HCT116 (cell line): ENCODE results near the gene TRPV5. TPM values are rescaled to one million over a fixed set of nuclear protein-coding genes. Genes with fewer than 3 reads are reported as not detected.

Source experiments
- ATAC-seq: fragments of 200-7000 bp; cut with Tn5 transposase; 2 replicates; pipeline ENCODE4 v1.9.1; 2020; ENCODE audit warnings: mild to moderate bottlenecking, moderate library complexity
- BruUV-seq: library from RNA; stranded (reverse); fragments of 400-500 nt; replicated peaks from 2 replicates; lab custom pipeline; 2021; lab: Mats Ljungman, UMichigan
- CTCF ChIA-PET: fragments of 300-600 bp; sonication (Branson Sonifier 250); formaldehyde crosslinking; loops from one replicate; lab custom pipeline; 2021; ENCODE audit warnings: antibody characterized with exemption; lab: Charles Lee
- POLR2A ChIA-PET: fragments of 300-600, 350-600 bp; sonication (Branson Sonifier 250); formaldehyde crosslinking; loops from one replicate; lab custom pipeline; 2021; ENCODE audit warnings: antibody characterized with exemption; lab: Charles Lee
- RAD21 ChIA-PET, 2 experiments: fragments of 300-600 bp; sonication (Branson Sonifier 250); formaldehyde crosslinking; loops; one replicate each; lab custom pipeline; 2023; ENCODE audit warnings: low total read pairs in 2 of 2; ENCODE audit not compliant: uncharacterized antibody in 2 of 2, unreplicated experiment in 2 of 2, low non-redundant PET in 1 of 2; lab: Charles Lee
- DNase-seq: peaks from one replicate; pipeline ENCODE4 v3.0.0-alpha.2; 2010; ENCODE audit warnings: low read depth, low spot score
- H2AFZ ChIP-seq: fragments of 200-600 bp; shearing (Covaris generic), sonication (generic); 2 replicates; pipeline ENCODE4 v1.6.1; 2017; ENCODE audit warnings: low read depth, mixed run types, mixed read lengths, antibody characterized with exemption, low read length; ENCODE audit not compliant: poor library complexity, severe bottlenecking
- H3K27ac ChIP-seq: 2 replicates; pipeline ENCODE4 v1.5.1; 2012; ENCODE audit warnings: low read depth, low read length
- H3K27me3 ChIP-seq: fragments of 200-600 bp; sonication (generic); 2 replicates; pipeline ENCODE4 v1.6.1; 2016; ENCODE audit warnings: mixed run types, low read length, mixed read lengths; ENCODE audit not compliant: insufficient read depth
- H3K36me3 ChIP-seq, 2 experiments: fragments of 200-500 bp in 1 of 2; fragments of 200-600 bp in 1 of 2; sonication (Bioruptor generic) in 1 of 2; sonication (generic) in 1 of 2; 2 replicates each; pipeline versions ENCODE4 v1.5.1 to v1.6.1; 2014 to 2016; ENCODE audit warnings: low read length in 2 of 2, inconsistent platforms in 1 of 2, mixed read lengths in 1 of 2, mixed run types in 1 of 2; ENCODE audit not compliant: insufficient read depth in 2 of 2, control insufficient read depth in 1 of 2
- H3K4me1 ChIP-seq, 2 experiments: fragments of 200-600 bp in 1 of 2; sonication (generic) in 1 of 2; 2 replicates each; pipeline versions ENCODE4 v1.5.1 to v1.6.1; 2012 to 2017; ENCODE audit warnings: low read length in 2 of 2, inconsistent platforms in 1 of 2, mild to moderate bottlenecking in 1 of 2, mixed read lengths in 1 of 2, mixed run types in 1 of 2, moderate library complexity in 1 of 2; ENCODE audit not compliant: insufficient read depth in 2 of 2, control insufficient read depth in 1 of 2
- H3K4me2 ChIP-seq: fragments of 200-600 bp; sonication (generic); 2 replicates; pipeline ENCODE4 v1.6.1; 2017; ENCODE audit warnings: mixed run types, low read length, mixed read lengths
- H3K4me3 ChIP-seq, 2 experiments: fragments of 200-600 bp in 1 of 2; sonication (generic) in 1 of 2; replicated peaks in 1 of 2; 2 replicates each; pipeline ENCODE4 v1.5.1; 2011 to 2016; ENCODE audit warnings: low read length in 2 of 2, control low read depth in 1 of 2, low read depth in 1 of 2, mild to moderate bottlenecking in 1 of 2, mixed read lengths in 1 of 2, mixed run types in 1 of 2
- H3K79me2 ChIP-seq: fragments of 200-600 bp; sonication (generic); 2 replicates; pipeline ENCODE4 v1.6.1; 2017; ENCODE audit warnings: mild to moderate bottlenecking, mixed run types, low read length, moderate library complexity, mixed read lengths; ENCODE audit not compliant: insufficient read depth
- H3K9ac ChIP-seq: fragments of 200-600 bp; sonication (generic); 2 replicates; pipeline ENCODE4 v1.6.1; 2016; ENCODE audit warnings: low read length, mixed read lengths
- H3K9me2 ChIP-seq: fragments of 200-600 bp; sonication (generic), shearing (Covaris generic); 2 replicates; pipeline ENCODE4 v1.6.1; 2017; ENCODE audit warnings: mixed run types, mild to moderate bottlenecking, moderate library complexity; ENCODE audit not compliant: insufficient read depth
- H3K9me3 ChIP-seq, 2 experiments: fragments of 200-500 bp in 1 of 2; fragments of 200-600 bp in 1 of 2; sonication (Bioruptor generic) in 1 of 2; sonication (generic) in 1 of 2; 2 replicates each; pipeline ENCODE4 v1.6.1; 2014 to 2017; ENCODE audit warnings: low read length in 2 of 2, mixed read lengths in 2 of 2, inconsistent platforms in 1 of 2, low read depth in 1 of 2, mild to moderate bottlenecking in 1 of 2, mixed run types in 1 of 2, moderate library complexity in 1 of 2; ENCODE audit not compliant: control insufficient read depth in 1 of 2, insufficient read depth in 1 of 2
- H4K20me1 ChIP-seq: fragments of 200-600 bp; sonication (generic), shearing (Covaris generic); 2 replicates; pipeline ENCODE4 v1.6.1; 2017; ENCODE audit warnings: mixed run types, mild to moderate bottlenecking, moderate library complexity; ENCODE audit not compliant: insufficient read depth
- EZH2 ChIP-seq: fragments of 200-600 bp; sonication (generic); IDR thresholded peaks from 2 replicates; pipeline ENCODE4 v1.6.1; 2017; ENCODE audit warnings: antibody characterized with exemption, mixed run types
- JUND ChIP-seq: IDR thresholded peaks from 2 replicates; pipeline ENCODE4 v1.6.1; 2012
- POLR2A ChIP-seq: IDR thresholded peaks from 2 replicates; pipeline ENCODE4 v1.7.0; 2011; ENCODE audit warnings: borderline replicate concordance; ENCODE audit not compliant: insufficient read depth, insufficient read length; ENCODE audit errors: extremely low read depth
- RAD21 ChIP-seq: IDR thresholded peaks from 2 replicates; pipeline ENCODE4 v1.6.1; 2012; ENCODE audit warnings: low read depth, mild to moderate bottlenecking
- SIN3A ChIP-seq: IDR thresholded peaks from 2 replicates; pipeline ENCODE4 v1.6.1; 2012; ENCODE audit warnings: low read depth
- YY1 ChIP-seq: IDR thresholded peaks from 2 replicates; pipeline ENCODE4 v1.6.1; 2011; ENCODE audit warnings: low read length, low read depth, moderate library complexity, mild to moderate bottlenecking; ENCODE audit not compliant: insufficient replicate concordance; ENCODE audit errors: extremely low read depth
- intact Hi-C: fragments of 100-400 bp; cut with micrococcal nuclease; formaldehyde crosslinking; loops from 2 replicates; pipeline ENCODE4 v1.10.0; 2022
- total RNA-seq: library from RNA; stranded (reverse); gene quantifications from one replicate; pipeline ENCODE4 v1.2.1, GENCODE V29; 2021; ENCODE audit not compliant: unreplicated experiment
- TF ChIP-seq, protein P1 (sequence below): IDR thresholded peaks from 2 replicates; pipeline ENCODE4 v1.6.1; 2012; ENCODE audit warnings: low read depth
- TF ChIP-seq, protein P2 (sequence below), 3 experiments: fragments of 200-600 bp in 1 of 3; sonication (generic) in 1 of 3; IDR thresholded peaks in 2 of 3; conservative IDR thresholded peaks in 1 of 3; 2 replicates each; pipeline ENCODE4 v1.5.1; 2012 to 2017; ENCODE audit warnings: low read depth in 2 of 3, low read length in 2 of 3, antibody characterized with exemption in 1 of 3, borderline replicate concordance in 1 of 3, control low read depth in 1 of 3, mild to moderate bottlenecking in 1 of 3, mixed read lengths in 1 of 3, mixed run types in 1 of 3, moderate library complexity in 1 of 3; ENCODE audit not compliant: insufficient read depth in 1 of 3
- TF ChIP-seq, protein P3 (sequence below): IDR thresholded peaks from 2 replicates; pipeline ENCODE4 v1.6.1; 2011; ENCODE audit warnings: mild to moderate bottlenecking, low read length, moderate library complexity; ENCODE audit not compliant: insufficient replicate concordance; ENCODE audit errors: extremely low read depth

TRPV5 gene
- total RNA-seq, 1 experiment from 2014 or later: not detected

DNA sequence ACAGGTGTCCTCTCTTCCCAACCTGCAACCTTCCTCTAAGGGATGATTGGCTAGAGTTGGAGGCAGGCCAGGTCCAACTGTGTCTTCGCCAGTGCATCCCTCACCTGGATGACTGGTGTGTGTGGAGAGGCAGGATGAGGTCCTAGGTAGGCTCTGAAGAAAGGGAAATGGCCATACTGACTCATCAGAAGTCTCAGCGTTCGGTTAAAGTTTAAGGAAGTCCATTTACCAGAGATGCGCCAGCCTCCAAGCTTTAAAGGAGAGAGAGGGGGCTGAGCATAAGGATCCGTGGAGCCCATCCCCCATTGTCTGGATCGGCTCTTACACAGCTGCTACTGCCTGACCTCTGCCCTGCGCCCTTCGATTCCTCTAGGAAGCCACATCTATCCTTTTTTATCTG lies 24.2 kb upstream of the TRPV5 start:
- ChIA-PET RAD21 (no interaction called here), CTCF (interaction anchor here (1.2 to 1.8 kb wide), 2 partner anchors 85 kb away, joined by 4 to 5 read pairs; no protein-coding TSS in a partner anchor), POLR2A (no interaction called here)
- no peaks in the 10 kb centered on the region for H3K9me3 ChIP-seq
- no peaks in the 10 kb centered on the region for H4K20me1 ChIP-seq
- peaks cover 15% of the 10 kb centered on the region in 2 experiments for H3K4me1 ChIP-seq
- peak overlapping the region; percentile 9; the same call in 1 of the 2 replicates for H3K27ac ChIP-seq
- intact Hi-C loops: no loop called here
- DNase-seq (no peak), ATAC-seq (peak; percentile 12; the same call in 1 of the 2 replicates)
- no peaks in the 10 kb centered on the region for H3K27me3 ChIP-seq
- no TSS peak for BruUV-seq
- H2AFZ ChIP-seq: no peak overlapping the region
- TF ChIP-seq, protein P1, sequence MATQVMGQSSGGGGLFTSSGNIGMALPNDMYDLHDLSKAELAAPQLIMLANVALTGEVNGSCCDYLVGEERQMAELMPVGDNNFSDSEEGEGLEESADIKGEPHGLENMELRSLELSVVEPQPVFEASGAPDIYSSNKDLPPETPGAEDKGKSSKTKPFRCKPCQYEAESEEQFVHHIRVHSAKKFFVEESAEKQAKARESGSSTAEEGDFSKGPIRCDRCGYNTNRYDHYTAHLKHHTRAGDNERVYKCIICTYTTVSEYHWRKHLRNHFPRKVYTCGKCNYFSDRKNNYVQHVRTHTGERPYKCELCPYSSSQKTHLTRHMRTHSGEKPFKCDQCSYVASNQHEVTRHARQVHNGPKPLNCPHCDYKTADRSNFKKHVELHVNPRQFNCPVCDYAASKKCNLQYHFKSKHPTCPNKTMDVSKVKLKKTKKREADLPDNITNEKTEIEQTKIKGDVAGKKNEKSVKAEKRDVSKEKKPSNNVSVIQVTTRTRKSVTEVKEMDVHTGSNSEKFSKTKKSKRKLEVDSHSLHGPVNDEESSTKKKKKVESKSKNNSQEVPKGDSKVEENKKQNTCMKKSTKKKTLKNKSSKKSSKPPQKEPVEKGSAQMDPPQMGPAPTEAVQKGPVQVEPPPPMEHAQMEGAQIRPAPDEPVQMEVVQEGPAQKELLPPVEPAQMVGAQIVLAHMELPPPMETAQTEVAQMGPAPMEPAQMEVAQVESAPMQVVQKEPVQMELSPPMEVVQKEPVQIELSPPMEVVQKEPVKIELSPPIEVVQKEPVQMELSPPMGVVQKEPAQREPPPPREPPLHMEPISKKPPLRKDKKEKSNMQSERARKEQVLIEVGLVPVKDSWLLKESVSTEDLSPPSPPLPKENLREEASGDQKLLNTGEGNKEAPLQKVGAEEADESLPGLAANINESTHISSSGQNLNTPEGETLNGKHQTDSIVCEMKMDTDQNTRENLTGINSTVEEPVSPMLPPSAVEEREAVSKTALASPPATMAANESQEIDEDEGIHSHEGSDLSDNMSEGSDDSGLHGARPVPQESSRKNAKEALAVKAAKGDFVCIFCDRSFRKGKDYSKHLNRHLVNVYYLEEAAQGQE: no peak
- no peak for TF ChIP-seq YY1
- TF ChIP-seq, protein P2, sequence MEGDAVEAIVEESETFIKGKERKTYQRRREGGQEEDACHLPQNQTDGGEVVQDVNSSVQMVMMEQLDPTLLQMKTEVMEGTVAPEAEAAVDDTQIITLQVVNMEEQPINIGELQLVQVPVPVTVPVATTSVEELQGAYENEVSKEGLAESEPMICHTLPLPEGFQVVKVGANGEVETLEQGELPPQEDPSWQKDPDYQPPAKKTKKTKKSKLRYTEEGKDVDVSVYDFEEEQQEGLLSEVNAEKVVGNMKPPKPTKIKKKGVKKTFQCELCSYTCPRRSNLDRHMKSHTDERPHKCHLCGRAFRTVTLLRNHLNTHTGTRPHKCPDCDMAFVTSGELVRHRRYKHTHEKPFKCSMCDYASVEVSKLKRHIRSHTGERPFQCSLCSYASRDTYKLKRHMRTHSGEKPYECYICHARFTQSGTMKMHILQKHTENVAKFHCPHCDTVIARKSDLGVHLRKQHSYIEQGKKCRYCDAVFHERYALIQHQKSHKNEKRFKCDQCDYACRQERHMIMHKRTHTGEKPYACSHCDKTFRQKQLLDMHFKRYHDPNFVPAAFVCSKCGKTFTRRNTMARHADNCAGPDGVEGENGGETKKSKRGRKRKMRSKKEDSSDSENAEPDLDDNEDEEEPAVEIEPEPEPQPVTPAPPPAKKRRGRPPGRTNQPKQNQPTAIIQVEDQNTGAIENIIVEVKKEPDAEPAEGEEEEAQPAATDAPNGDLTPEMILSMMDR (IDR thresholded peaks at IDR 0.05 in 2 of 3, conservative IDR thresholded peaks at IDR 0.05 in 1 of 3; ENCODE audit: borderline replicate concordance in 1 of 3, insufficient read depth in 1 of 3, low read depth in 2 of 3, low read length in 2 of 3): no peak
- no peak for TF ChIP-seq RAD21
- TF ChIP-seq JUND: no peak
- TF ChIP-seq POLR2A: no peak
- no peak for TF ChIP-seq EZH2
- TF ChIP-seq, protein P3, sequence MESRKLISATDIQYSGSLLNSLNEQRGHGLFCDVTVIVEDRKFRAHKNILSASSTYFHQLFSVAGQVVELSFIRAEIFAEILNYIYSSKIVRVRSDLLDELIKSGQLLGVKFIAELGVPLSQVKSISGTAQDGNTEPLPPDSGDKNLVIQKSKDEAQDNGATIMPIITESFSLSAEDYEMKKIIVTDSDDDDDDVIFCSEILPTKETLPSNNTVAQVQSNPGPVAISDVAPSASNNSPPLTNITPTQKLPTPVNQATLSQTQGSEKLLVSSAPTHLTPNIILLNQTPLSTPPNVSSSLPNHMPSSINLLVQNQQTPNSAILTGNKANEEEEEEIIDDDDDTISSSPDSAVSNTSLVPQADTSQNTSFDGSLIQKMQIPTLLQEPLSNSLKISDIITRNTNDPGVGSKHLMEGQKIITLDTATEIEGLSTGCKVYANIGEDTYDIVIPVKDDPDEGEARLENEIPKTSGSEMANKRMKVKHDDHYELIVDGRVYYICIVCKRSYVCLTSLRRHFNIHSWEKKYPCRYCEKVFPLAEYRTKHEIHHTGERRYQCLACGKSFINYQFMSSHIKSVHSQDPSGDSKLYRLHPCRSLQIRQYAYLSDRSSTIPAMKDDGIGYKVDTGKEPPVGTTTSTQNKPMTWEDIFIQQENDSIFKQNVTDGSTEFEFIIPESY: no peak
- no peak for TF ChIP-seq SIN3A
- H3K4me2 ChIP-seq: peak overlapping the region; percentile 53
- H3K36me3 ChIP-seq: no peaks in the 10 kb centered on the region
- H3K9ac ChIP-seq: no peak overlapping the region
- no peaks in the 10 kb centered on the region for H3K9me2 ChIP-seq
- H3K4me3 ChIP-seq: no peak overlapping the region
- H3K79me2 ChIP-seq: no peaks in the 10 kb centered on the region
